H1 (cell line): Measurements from ENCODE around the gene UBASH3A. TPM values are rescaled to one million over a fixed set of nuclear protein-coding genes. Genes with fewer than 3 reads are reported as not detected.

Experiments
- CTCF ChIA-PET: fragments of 300-600 bp; sonication (Branson Sonifier 250); formaldehyde crosslinking; loops from one replicate; lab custom pipeline; 2021; ENCODE audit not compliant: partially characterized antibody; lab: Charles Lee
- POLR2A ChIA-PET: fragments of 300-600 bp; sonication (Branson Sonifier 250); formaldehyde crosslinking; loops from one replicate; lab custom pipeline; 2021; ENCODE audit warnings: inconsistent platforms; ENCODE audit not compliant: partially characterized antibody; lab: Charles Lee
- DNase-seq, 2 experiments: peaks; one replicate each; pipeline versions ENCODE4 v3.0.0 to v3.0.0-alpha.2; 2010 to 2022; ENCODE audit warnings: low spot score in 2 of 2, low read depth in 1 of 2, mixed read lengths in 1 of 2
- FAIRE-seq: peaks from 2 replicates; lab custom pipeline; 2011; peaks lifted over from hg19 to GRCh38; lab: Jason Lieb, UNC
- H2AFZ ChIP-seq: 2 replicates; pipeline ENCODE4 v1.8.1; 2012; ENCODE audit warnings: low read length, inconsistent platforms
- H2AK5ac ChIP-seq: 2 replicates; pipeline ENCODE4 v1.6.1; 2013; ENCODE audit warnings: low read depth, low read length
- H2BK120ac ChIP-seq: replicated peaks from 2 replicates; pipeline ENCODE3; 2013; ENCODE audit warnings: low read depth, low read length, inconsistent platforms
- H2BK12ac ChIP-seq: 2 replicates; pipeline ENCODE4 v1.6.1; 2013; ENCODE audit warnings: low read depth, low read length
- H2BK15ac ChIP-seq: 2 replicates; pipeline ENCODE4 v1.6.1; 2013; ENCODE audit warnings: low read length
- H2BK20ac ChIP-seq: 2 replicates; pipeline ENCODE4 v1.6.1; 2013; ENCODE audit warnings: low read length
- H2BK5ac ChIP-seq: 2 replicates; pipeline ENCODE4 v1.6.1; 2013; ENCODE audit warnings: low read depth, low read length
- H3K14ac ChIP-seq: 2 replicates; pipeline ENCODE4 v1.6.1; 2013; ENCODE audit warnings: inconsistent platforms; ENCODE audit not compliant: insufficient read length
- H3K18ac ChIP-seq: 2 replicates; pipeline ENCODE4 v1.6.1; 2013; ENCODE audit warnings: low read length; ENCODE audit errors: extremely low read depth
- H3K23ac ChIP-seq: 2 replicates; pipeline ENCODE4 v1.6.1; 2013; ENCODE audit warnings: inconsistent platforms; ENCODE audit not compliant: insufficient read length
- H3K23me2 ChIP-seq: 2 replicates; pipeline ENCODE4 v1.6.1; 2013; ENCODE audit warnings: low read depth, low read length
- H3K27ac ChIP-seq: 2 replicates; pipeline ENCODE4 v1.6.1; 2011; ENCODE audit warnings: low read depth, low read length, inconsistent platforms
- H3K27me3 ChIP-seq, 4 experiments: replicated peaks in 1 of 4; 1 replicate in 1 of 4; 2 replicates in 3 of 4; pipeline versions ENCODE4 v1.6.1 to v1.8.1; 2011 to 2013; ENCODE audit warnings: low read length in 3 of 4, mild to moderate bottlenecking in 3 of 4, inconsistent platforms in 2 of 4, mixed read lengths in 2 of 4, moderate library complexity in 1 of 4; ENCODE audit not compliant: control insufficient read depth in 3 of 4, insufficient read depth in 3 of 4; ENCODE audit errors: extremely low read depth in 1 of 4
- H3K36me3 ChIP-seq, 4 experiments: 2 replicates each; pipeline versions ENCODE4 v1.6.1 to v1.8.1; 2011 to 2013; ENCODE audit warnings: mild to moderate bottlenecking in 4 of 4, low read length in 3 of 4, moderate library complexity in 2 of 4, control low read depth in 1 of 4, inconsistent platforms in 1 of 4; ENCODE audit not compliant: insufficient read depth in 4 of 4, control insufficient read depth in 2 of 4
- H3K4ac ChIP-seq: replicated peaks from 2 replicates; pipeline ENCODE3; 2013; ENCODE audit warnings: low read length, low read depth, mixed read lengths, inconsistent platforms; ENCODE audit not compliant: insufficient read length
- H3K4me1 ChIP-seq, 4 experiments: replicated peaks in 1 of 4; 1 replicate in 1 of 4; 2 replicates in 3 of 4; pipeline versions ENCODE4 v1.6.1 to v1.8.1; 2011 to 2013; ENCODE audit warnings: low read length in 3 of 4, inconsistent platforms in 2 of 4, mixed read lengths in 1 of 4; ENCODE audit not compliant: insufficient read depth in 4 of 4, control insufficient read depth in 3 of 4
- H3K4me2 ChIP-seq, 2 experiments: 2 replicates each; pipeline versions ENCODE4 v1.6.1 to v1.8.1; 2011 to 2013; ENCODE audit warnings: low read depth in 2 of 2, low read length in 2 of 2, control low read depth in 1 of 2, inconsistent platforms in 1 of 2, mild to moderate bottlenecking in 1 of 2; ENCODE audit not compliant: insufficient read depth in 1 of 2
- H3K4me3 ChIP-seq, 4 experiments: fragments of 200-600, 300-600 bp in 1 of 4; sonication (generic), shearing (Covaris generic), sonication (Bioruptor Twin) in 1 of 4; 2 replicates each; pipeline versions ENCODE4 v1.5.1 to v1.8.1; 2011 to 2016; ENCODE audit warnings: low read length in 4 of 4, low read depth in 3 of 4, control low read depth in 2 of 4, inconsistent platforms in 2 of 4, mild to moderate bottlenecking in 2 of 4, mixed read lengths in 1 of 4, moderate library complexity in 1 of 4; ENCODE audit not compliant: insufficient read depth in 2 of 4; ENCODE audit errors: extremely low read depth in 1 of 4
- H3K56ac ChIP-seq: replicated peaks from 2 replicates; pipeline ENCODE3; 2013; ENCODE audit warnings: low read depth, mild to moderate bottlenecking, mixed read lengths, low read length, inconsistent platforms; ENCODE audit not compliant: insufficient read length
- H3K79me1 ChIP-seq: 2 replicates; pipeline ENCODE4 v1.6.1; 2013; ENCODE audit warnings: low read depth, low read length, control low read depth
- H3K79me2 ChIP-seq, 2 experiments: 2 replicates each; pipeline versions ENCODE4 v1.6.1 to v1.8.1; 2012 to 2013; ENCODE audit warnings: low read length in 2 of 2, mild to moderate bottlenecking in 2 of 2, inconsistent platforms in 1 of 2; ENCODE audit not compliant: insufficient read depth in 2 of 2, control insufficient read depth in 1 of 2
- H3K9ac ChIP-seq, 4 experiments: replicated peaks in 1 of 4; 1 replicate in 1 of 4; 2 replicates in 3 of 4; pipeline versions ENCODE4 v1.6.1 to v1.8.1; 2011 to 2013; ENCODE audit warnings: low read depth in 3 of 4, low read length in 3 of 4, control low read depth in 2 of 4, mild to moderate bottlenecking in 2 of 4, moderate library complexity in 2 of 4, inconsistent platforms in 1 of 4; ENCODE audit errors: extremely low read depth in 1 of 4
- H3K9me3 ChIP-seq, 2 experiments: 2 replicates each; pipeline versions ENCODE4 v1.6.1 to v1.8.1; 2012 to 2013; ENCODE audit warnings: mild to moderate bottlenecking in 2 of 2, moderate library complexity in 2 of 2, control low read depth in 1 of 2, inconsistent platforms in 1 of 2, low read depth in 1 of 2, low read length in 1 of 2, mixed read lengths in 1 of 2; ENCODE audit not compliant: insufficient read depth in 2 of 2
- H4K20me1 ChIP-seq, 2 experiments: replicated peaks in 1 of 2; 2 replicates each; pipeline versions ENCODE3 to v1.8.1; 2011 to 2013; ENCODE audit warnings: inconsistent platforms in 2 of 2, low read length in 2 of 2, mild to moderate bottlenecking in 1 of 2; ENCODE audit not compliant: insufficient read depth in 2 of 2, control insufficient read depth in 1 of 2
- H4K5ac ChIP-seq: 2 replicates; pipeline ENCODE4 v1.6.1; 2013; ENCODE audit warnings: low read length, low read depth, mixed read lengths, inconsistent platforms; ENCODE audit not compliant: insufficient read length
- H4K8ac ChIP-seq: 2 replicates; pipeline ENCODE4 v1.8.0; 2013; ENCODE audit warnings: mild to moderate bottlenecking, moderate library complexity, low read length, inconsistent platforms; ENCODE audit not compliant: insufficient read depth; ENCODE audit errors: extremely low read depth
- H4K91ac ChIP-seq: replicated peaks from 2 replicates; pipeline ENCODE3; 2013; ENCODE audit warnings: low read length, mixed read lengths, inconsistent platforms; ENCODE audit not compliant: insufficient read length
- CREB1 ChIP-seq: IDR thresholded peaks from 2 replicates; pipeline ENCODE4 v1.6.1; 2012; ENCODE audit warnings: inconsistent platforms
- E2F6 ChIP-seq: IDR thresholded peaks from 2 replicates; pipeline ENCODE4 v1.6.1; 2012; ENCODE audit warnings: inconsistent platforms
- EGR1 ChIP-seq: IDR thresholded peaks from 2 replicates; pipeline ENCODE4 v1.6.1; 2011; ENCODE audit warnings: low read depth, low read length, borderline replicate concordance
- JUN ChIP-seq: IDR thresholded peaks from 2 replicates; pipeline ENCODE4 v1.6.1; 2011; ENCODE audit warnings: low read depth, mild to moderate bottlenecking, improper control_type of control experiment, low read length
- KDM1A ChIP-seq: fragments of 200-600, 300-600 bp; sonication (generic); IDR thresholded peaks from 2 replicates; pipeline ENCODE4 v1.7.1; 2016; ENCODE audit warnings: mild to moderate bottlenecking, low read length, borderline replicate concordance
- PHF8 ChIP-seq: fragments of 200-600 bp; sonication (generic); conservative IDR thresholded peaks from 2 replicates; pipeline ENCODE4 v1.7.1; 2012; ENCODE audit warnings: low read depth, mild to moderate bottlenecking, inconsistent platforms, low read length, moderate library complexity
- SUZ12 ChIP-seq: fragments of 200-600 bp; sonication (generic); IDR thresholded peaks from 2 replicates; pipeline ENCODE4 v1.6.1; 2012; ENCODE audit warnings: mild to moderate bottlenecking, inconsistent platforms, low read length, moderate library complexity, mixed read lengths
- TCF12 ChIP-seq: IDR thresholded peaks from 2 replicates; pipeline ENCODE4 v1.6.1; 2011; ENCODE audit warnings: low read depth, mild to moderate bottlenecking, low read length
- USF2 ChIP-seq: IDR thresholded peaks from 2 replicates; pipeline ENCODE4 v1.6.1; 2011; ENCODE audit warnings: low read length, improper control_type of control experiment
- YY1 ChIP-seq: IDR thresholded peaks from 2 replicates; pipeline ENCODE4 v1.6.1; 2011; ENCODE audit warnings: low read depth, mild to moderate bottlenecking, low read length
- ZNF274 ChIP-seq: IDR thresholded peaks from 2 replicates; pipeline ENCODE4 v1.7.0; 2012; ENCODE audit warnings: low read length, borderline replicate concordance; ENCODE audit errors: extremely low read depth
- WGBS, 2 experiments: shearing (Covaris generic) in 1 of 2; methylation state at CpG; one replicate each; pipeline versions ENCODE4 v1.1.6 to v1.1.7; 2013 to 2015; ENCODE audit warnings: low lambda C conversion rate in 2 of 2, mixed read lengths in 2 of 2, inconsistent platforms in 1 of 2, low coverage in 1 of 2, missing lambda C conversion rate in 1 of 2; ENCODE audit not compliant: insufficient replicate concordance in 2 of 2, insufficient coverage in 1 of 2, insufficient read length in 1 of 2; ENCODE audit errors: extremely low coverage in 1 of 2, missing lambda C conversion rate in 1 of 2; 5-methylcytosine and 5-hydroxymethylcytosine counted together
- polyA plus RNA-seq, 7 experiments: library from polyadenylated mRNA; depleted of rRNA in 3 of 7; stranded (reverse) in 5 of 7; unstranded in 2 of 7; fragments of >200 nt in 5 of 7; fragments of 200-250 nt in 2 of 7; gene quantifications; 1 replicate in 5 of 7; 2 replicates in 1 of 7; 4 replicates in 1 of 7; pipeline versions ENCODE4 v1.2.1 to v1.2.3, GENCODE V29; 2011 to 2013; ENCODE audit warnings: missing spikeins in 2 of 7, mixed read lengths in 2 of 7
- total RNA-seq: library from RNA; stranded (reverse); fragmentation: NEBNext Ultra II Directional; extraction: Animal tissue kit (Norgen Biotek cat#: 25700); gene quantifications from 2 replicates; pipeline ENCODE4 v1.2.1, GENCODE V29; 2021
- TF ChIP-seq, protein P1 (sequence below): IDR thresholded peaks from 2 replicates; pipeline ENCODE4 v1.6.1; 2011; ENCODE audit warnings: low read depth, mild to moderate bottlenecking, low read length; ENCODE audit not compliant: insufficient read depth

Gene UBASH3A
- total and polyA plus RNA-seq, 2 of the 8 experiments (the other 6 are each of a cell fraction or from before 2014, with no cell fraction given), result not detected

GRCh38 chr21:42484966-42485365, 81.3 kb downstream of the UBASH3A start:
- H4K5ac ChIP-seq, result no peak overlapping the region
- no peak overlapping the region for H2AFZ ChIP-seq
- DNase-seq (no peak), FAIRE-seq (no peak)
- no peak overlapping the region for H3K9ac ChIP-seq
- no peak overlapping the region for H3K4ac ChIP-seq
- H4K8ac ChIP-seq, result no peak overlapping the region
- WGBS, 2 experiments, result 77% methylated on average over 7 of the region's 7 CpGs; no CpG with 5 or more reads in 1 of the 2 experiments
- H4K91ac ChIP-seq, result no peak overlapping the region
- peaks cover 3% of the 10 kb centered on the region; the same call in 1 of the 2 replicates for H3K23me2 ChIP-seq
- no peaks in the 10 kb centered on the region for H4K20me1 ChIP-seq
- H3K36me3 ChIP-seq, result no peaks in the 10 kb centered on the region
- no peak overlapping the region for H2BK20ac ChIP-seq
- no peaks in the 10 kb centered on the region for H3K79me1 ChIP-seq
- no peak overlapping the region for H2BK15ac ChIP-seq
- no peak overlapping the region for H2BK5ac ChIP-seq
- H2AK5ac ChIP-seq, result no peak overlapping the region
- H3K79me2 ChIP-seq, result no peaks in the 10 kb centered on the region
- H3K4me1 ChIP-seq, result no peaks in the 10 kb centered on the region
- H3K4me2 ChIP-seq, result no peak overlapping the region
- ChIA-PET POLR2A (no interaction called here), CTCF (interaction anchor here (1.1 to 1.2 kb wide), 2 partner anchors 17 to 64 kb away, joined by 3 to 6 read pairs; no protein-coding TSS in a partner anchor)
- no peak overlapping the region for H2BK12ac ChIP-seq
- no peak overlapping the region for H3K56ac ChIP-seq
- H3K14ac ChIP-seq, result no peak overlapping the region
- H3K9me3 ChIP-seq, result no peaks in the 10 kb centered on the region
- H3K27ac ChIP-seq, result no peak overlapping the region
- no peak overlapping the region for H2BK120ac ChIP-seq
- H3K4me3 ChIP-seq, result no peak overlapping the region
- no peaks in the 10 kb centered on the region; a peak in 1 of 7 replicates for H3K27me3 ChIP-seq
- H3K18ac ChIP-seq, result no peak overlapping the region
- H3K23ac ChIP-seq, result no peak overlapping the region
- TF ChIP-seq SUZ12 (no peak), USF2 (no peak), KDM1A (no peak), PHF8 (no peak), TCF12 (no peak), CREB1 (no peak), JUN (no peak), EGR1 (no peak), ZNF274 (no peak), E2F6 (no peak), YY1 (no peak)
- TF ChIP-seq, protein P1, sequence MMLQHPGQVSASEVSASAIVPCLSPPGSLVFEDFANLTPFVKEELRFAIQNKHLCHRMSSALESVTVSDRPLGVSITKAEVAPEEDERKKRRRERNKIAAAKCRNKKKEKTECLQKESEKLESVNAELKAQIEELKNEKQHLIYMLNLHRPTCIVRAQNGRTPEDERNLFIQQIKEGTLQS, result no peak
